ENCODE results near the gene CHMP1A. TPM values are rescaled to one million over a fixed set of nuclear protein-coding genes. Genes with fewer than 3 reads are reported as not detected.

CHMP1A gene
- total RNA-seq, 1 donor from 2014 or later = 132 TPM

- no peak overlapping the region for H3K4me3 ChIP-seq (ENCODE audit: low read depth, low read length)
- TF ChIP-seq CTCF (conservative IDR thresholded peaks at IDR 0.05; ENCODE audit: low read depth, low read length) = no peak
- no peak for DNase-seq (ENCODE audit: low read depth)
Observed at GRCh38 chr16:89621136-89621697, 36.3 kb downstream of the CHMP1A start.

GRCh38 chr16:89620406-89620841 is 37.1 kb downstream of the CHMP1A start:
- TF ChIP-seq CTCF (conservative IDR thresholded peaks at IDR 0.05; ENCODE audit: low read depth, low read length) = no peak
- DNase-seq (ENCODE audit: low read depth) = no peak
- no peak overlapping the region for H3K4me3 ChIP-seq (ENCODE audit: low read depth, low read length)

GRCh38 chr16:89619840-89620239 is 37.7 kb downstream of the CHMP1A start:
- DNase-seq (ENCODE audit: low read depth) = no peak
- TF ChIP-seq CTCF (conservative IDR thresholded peaks at IDR 0.05; ENCODE audit: low read depth, low read length) = no peak
- no peak overlapping the region for H3K4me3 ChIP-seq (ENCODE audit: low read depth, low read length)

GRCh38 chr16:89618109-89618998 is 39.2 kb downstream of the CHMP1A start:
- H3K4me3 ChIP-seq (ENCODE audit: low read depth, low read length) = no peak overlapping the region
- no peak for DNase-seq (ENCODE audit: low read depth)
- TF ChIP-seq CTCF (conservative IDR thresholded peaks at IDR 0.05; ENCODE audit: low read depth, low read length) = no peak

- no peak for TF ChIP-seq CTCF (conservative IDR thresholded peaks at IDR 0.05; ENCODE audit: low read depth, low read length)
- H3K4me3 ChIP-seq (ENCODE audit: low read depth, low read length) = no peak overlapping the region
- no peak for DNase-seq (ENCODE audit: low read depth)
Observed at GRCh38 chr16:89617036-89617435, 40.5 kb downstream of the CHMP1A start.

- no peak for DNase-seq (ENCODE audit: low read depth)
- no peak for TF ChIP-seq CTCF (conservative IDR thresholded peaks at IDR 0.05; ENCODE audit: low read depth, low read length)
- no peak overlapping the region for H3K4me3 ChIP-seq (ENCODE audit: low read depth, low read length)
Observed at GRCh38 chr16:89616623-89617022, 40.9 kb downstream of the CHMP1A start.

All from epithelial cell of proximal tubule (primary cell).